NCI-H446 treated with DMSO at 0.1 percent for 48 hours (cell line): ENCODE results near the gene MTF1.

Experiments used
- DNase-seq: peaks from one replicate; lab custom pipeline; 2025; lab: John Stamatoyannopoulos, UW

MTF1 gene

DNA sequence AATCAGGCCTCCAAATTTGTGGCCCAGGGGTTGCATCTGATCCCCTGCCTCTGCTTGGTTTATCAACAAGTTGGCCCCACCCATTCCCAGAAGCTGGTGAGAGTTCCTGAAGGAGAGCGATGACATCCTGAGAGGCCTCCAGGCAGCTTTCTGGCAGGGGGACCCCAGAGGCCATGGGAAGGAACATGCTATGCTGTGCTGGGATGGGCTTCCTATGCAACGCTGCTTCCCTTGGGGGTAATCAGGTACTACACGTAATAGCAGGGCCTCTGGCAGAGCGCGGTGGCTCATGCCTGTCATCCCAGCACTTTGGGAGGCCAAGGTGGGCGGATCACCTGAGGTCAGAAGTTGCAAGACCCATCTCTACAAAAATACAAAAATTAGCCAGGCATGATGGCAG is 8.4 kb upstream of the MTF1 start:
- DNase-seq: no peak

DNA sequence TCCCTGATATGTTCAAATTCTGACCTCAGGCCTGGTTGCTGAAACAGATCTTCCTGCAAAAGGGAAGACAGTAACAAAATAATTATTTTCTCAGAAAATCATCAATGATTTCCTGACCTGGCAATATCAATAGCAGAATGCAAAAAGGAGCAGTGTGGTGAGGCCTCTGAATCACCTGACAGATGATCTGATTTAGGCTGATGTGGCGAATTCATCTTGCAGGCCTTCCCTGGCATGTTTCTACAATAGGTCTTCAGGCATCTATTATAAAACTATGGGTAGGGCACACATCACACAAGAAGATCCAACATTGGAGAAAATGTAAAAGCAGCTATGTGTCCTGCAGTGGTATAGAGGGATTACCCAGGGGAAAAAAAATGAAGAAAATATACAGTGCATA is 7.1 kb upstream of the MTF1 start:
- DNase-seq: no peak

DNA sequence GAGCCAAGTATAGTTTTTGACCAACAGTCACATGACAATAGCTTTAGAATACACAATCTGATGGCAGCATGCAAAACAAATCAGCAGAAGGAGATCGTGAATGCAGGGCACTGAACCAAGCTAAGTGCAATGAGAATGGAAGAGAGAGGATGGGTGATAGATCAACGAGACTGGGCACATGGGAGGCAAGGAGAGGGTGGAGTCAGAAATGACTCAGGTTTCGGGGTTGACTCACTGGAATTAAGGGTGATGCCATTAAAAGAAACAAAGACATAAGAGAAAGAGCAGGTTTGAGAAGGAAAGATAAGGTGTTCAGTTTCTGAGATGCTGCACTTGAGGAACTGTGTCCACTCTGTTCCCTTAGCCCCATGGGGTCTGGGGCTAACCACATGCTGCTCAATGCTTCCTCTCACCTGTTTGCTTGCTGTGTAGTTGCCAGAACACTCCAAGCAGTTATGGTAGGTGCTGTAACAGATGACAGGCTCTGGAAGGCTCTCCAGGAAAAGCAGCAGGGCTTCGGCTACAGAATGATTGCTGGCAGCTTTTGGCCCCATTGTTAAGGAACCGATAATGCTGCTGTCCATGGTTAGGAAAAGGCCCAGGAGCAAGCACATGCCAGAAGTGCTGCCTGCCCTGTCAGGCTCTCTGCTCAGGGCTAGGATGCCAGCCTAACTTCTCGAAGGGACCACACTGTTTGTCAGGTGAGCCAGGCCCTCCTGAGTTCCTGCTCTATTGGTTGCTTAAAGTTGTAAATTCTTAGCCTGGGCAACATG is 6.1 kb upstream of the MTF1 start:
- DNase-seq: no peak

DNA sequence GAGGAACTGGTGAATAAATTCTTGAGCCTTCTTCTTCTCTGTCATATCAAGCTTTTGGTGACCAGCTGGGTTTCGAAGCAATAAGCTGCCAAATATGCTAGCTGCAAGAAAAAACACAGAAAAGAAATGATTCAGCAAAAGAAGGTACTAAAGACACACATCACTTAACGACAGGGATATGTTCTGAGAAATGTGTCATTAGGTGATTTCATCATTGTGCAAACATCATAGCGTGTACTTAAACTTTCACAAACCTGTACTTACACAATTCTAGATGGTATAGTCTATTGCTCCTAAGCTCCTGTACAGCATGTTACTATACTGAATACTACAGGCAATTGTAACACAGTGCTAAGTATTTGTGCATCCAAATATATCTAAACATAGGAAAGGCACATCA is 2.9 kb upstream of the MTF1 start:
- no peak for DNase-seq

DNA sequence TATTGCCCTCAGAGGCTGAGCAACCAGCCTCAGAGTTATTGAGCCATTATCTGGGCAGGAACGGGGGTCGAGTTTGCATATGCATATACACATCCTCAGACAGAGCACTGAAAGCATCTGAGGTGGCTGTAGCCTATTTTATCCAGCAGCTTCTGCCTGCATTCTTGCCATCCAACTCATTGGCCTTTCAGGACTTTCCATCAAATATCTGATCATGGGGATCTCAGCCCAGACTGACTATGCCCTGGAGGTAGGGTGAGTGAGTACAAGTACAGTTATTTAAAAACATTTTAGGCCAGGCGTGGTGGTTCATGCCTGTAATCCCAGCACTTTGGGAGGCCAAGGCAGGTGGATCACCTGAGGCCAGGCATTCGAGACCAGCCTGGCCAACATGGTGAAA is 1.8 kb upstream of the MTF1 start:
- no peak for DNase-seq

DNA sequence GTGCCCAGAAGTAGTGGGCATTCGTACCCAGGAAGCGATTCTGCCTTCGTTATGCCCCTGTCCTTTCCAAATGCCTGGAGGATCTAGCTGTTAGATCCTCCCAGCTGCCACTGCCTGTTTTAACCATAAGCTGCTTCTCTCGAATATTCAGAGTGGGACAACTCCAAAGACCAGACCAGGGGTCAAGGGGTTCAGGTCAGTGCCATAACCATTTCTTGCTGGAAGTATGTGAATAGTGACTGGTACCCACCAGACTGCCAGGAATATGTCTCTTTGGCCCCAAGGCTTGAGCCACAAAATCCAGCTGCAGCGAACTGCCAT is 914 bp upstream of the MTF1 start:
- DNase-seq: no peak

DNA sequence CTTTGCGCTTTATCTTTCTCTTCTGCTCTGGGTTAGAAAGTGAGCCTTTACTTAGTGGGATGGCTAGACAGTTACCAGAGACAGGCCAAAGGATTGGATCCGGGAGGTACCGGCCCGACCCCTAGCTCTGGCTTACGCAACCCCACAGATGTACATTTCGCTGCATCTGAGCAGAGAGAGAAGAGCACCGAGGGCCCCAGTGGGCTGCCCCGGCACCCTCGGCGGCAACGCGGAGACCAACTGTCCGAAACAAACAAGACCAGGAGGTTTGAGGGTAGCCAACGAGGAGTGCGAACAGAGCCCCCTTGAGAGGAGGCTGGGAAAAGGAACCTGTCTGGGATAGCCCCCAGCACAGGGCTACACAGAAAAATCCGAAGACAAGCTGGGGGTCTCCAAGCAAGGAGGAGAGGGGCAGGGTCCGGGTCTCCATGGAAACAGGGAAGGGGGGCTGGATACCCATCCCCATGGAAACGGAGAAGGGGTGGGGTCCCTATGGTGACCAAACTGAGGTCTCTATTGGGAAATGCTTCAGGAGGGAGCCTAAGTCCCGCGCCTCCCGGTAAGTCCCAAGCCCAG is 373 bp downstream of the MTF1 start:
- DNase-seq: no peak

DNA sequence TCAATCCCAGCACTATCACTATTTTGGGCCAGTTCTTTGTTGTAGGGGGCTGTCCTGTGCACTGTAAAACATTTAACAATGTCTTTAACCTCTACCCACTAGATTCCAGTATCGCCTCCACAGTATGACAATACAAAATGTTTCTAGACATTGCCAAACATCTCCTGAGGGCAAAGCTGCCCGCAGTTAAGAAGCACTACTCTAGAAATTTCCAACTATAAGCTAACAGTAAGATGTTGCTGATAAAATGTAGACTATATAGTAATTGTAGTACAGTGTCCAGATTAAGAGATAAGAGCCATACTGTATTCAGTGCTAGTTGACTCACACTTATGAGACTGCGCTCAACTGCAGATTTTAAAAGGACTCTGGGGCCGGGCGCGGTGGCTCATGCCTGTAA is 5.0 kb downstream of the MTF1 start:
- DNase-seq: no peak

- no peak for DNase-seq
These were observed 6.2 kb downstream of the MTF1 start for GRCh38 chr1:37853157-37853556.

GRCh38 chr1:37851782-37852210 is 7.6 kb downstream of the MTF1 start:
- DNase-seq: no peak

DNA sequence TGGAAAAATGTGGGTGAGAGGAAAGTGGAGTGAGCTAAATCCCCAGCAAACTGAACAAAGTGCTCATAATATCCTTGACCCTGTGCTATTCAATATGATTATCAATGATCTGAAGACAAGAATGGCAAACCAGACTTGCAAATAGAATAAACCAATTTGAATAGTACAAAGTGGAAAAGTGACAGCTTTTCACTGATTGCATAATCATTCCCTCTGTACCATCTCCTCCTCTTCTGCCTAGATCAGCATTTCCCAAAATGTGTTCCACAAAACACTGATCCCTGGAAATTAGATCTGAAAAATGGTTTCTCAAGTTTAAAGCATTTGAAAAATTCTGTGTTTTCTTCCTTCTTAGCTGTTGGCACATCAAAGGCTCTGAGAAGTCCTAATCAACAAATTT is 8.1 kb downstream of the MTF1 start:
- DNase-seq: no peak

GRCh38 chr1:37850352-37850955 is 8.9 kb downstream of the MTF1 start:
- no peak for DNase-seq

DNA sequence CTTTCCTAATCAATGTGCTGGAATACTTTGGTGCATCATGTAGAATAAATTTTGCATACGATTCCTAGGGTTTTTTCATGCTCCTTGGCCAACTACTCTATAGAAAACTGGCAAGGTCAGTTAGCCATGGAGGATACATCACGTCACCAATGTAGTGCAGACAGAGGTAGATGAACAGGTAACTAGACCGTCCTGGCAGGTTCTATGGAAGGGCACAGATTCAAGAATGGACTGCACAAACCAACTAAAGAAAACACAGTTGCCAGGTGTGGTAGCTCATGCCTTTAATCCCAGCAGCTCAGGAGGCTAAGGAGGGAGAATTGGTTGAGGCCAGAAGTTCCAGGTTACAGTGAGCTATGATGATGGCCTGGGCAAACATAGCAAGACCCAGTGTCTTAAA is 9.9 kb downstream of the MTF1 start:
- DNase-seq: no peak

DNA sequence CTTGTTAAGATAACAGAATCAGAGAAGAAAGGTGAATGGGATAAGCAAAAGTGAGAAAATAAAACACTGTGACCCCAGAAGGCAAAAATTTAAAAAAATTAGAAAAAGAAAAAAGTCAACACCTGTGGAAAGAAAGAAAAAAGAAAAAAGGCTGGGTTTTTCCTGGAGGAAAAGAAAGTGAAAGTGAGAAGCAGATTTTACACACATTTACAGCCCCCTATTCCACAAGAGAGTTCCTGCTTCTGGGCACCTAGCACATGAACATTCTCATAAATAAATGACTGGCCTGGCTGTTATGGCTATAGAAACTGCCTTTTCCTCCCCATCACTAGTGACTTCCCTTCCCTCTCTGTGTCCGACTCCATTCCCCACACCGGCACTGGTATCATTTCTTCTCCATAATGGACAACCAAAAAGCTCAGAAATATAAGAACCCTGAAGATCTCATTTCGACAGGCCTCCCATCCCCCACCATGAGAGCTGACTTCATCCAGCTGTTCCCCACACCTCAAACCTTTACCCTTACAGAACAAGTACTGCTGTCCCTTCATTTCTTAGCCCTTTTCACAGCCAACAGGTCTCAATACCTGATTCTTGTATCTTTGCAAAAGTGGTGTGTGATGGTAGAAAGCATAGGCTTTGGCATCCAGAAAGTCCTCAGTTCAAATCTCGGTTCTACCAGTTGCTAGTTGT is 12.6 kb downstream of the MTF1 start:
- no peak for DNase-seq

GRCh38 chr1:37845786-37846185 is 13.6 kb downstream of the MTF1 start:
- no peak for DNase-seq

DNA sequence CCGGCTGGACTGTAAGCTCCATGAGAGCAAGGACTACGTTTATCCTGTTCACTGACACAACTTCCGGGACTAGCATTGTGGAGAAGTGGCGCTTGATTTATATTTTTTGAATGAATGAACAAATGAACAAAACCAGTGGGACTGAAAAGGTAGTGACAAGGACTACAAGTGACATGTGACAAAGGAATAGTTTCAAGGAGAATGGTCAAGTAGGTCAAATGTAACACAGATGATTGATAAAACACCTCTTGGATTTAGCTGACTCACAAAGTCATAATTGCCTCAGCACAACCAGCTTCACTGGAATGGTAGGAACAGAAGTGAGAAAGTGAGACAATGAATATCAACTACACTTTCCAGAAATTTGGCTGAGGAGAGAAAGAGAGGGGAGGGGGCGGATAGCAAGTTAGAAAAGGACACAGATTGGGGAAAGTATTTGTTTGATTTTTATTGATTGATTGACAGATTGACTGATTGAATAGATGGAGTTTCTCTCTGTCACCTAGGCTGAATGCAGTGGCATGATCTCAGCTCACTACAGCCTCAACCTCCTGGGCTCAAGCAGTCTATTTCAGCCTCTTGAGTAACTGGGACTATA is 14.2 kb downstream of the MTF1 start:
- DNase-seq: no peak

GRCh38 chr1:37844536-37844935 is 14.9 kb downstream of the MTF1 start:
- DNase-seq: no peak

- DNase-seq: no peak
These were observed 17.7 kb downstream of the MTF1 start for GRCh38 chr1:37841652-37842051.

GRCh38 chr1:37840711-37841110 is 18.7 kb downstream of the MTF1 start:
- DNase-seq: no peak

- no peak for DNase-seq
These were observed 19.7 kb downstream of the MTF1 start for GRCh38 chr1:37839676-37840075.

DNA sequence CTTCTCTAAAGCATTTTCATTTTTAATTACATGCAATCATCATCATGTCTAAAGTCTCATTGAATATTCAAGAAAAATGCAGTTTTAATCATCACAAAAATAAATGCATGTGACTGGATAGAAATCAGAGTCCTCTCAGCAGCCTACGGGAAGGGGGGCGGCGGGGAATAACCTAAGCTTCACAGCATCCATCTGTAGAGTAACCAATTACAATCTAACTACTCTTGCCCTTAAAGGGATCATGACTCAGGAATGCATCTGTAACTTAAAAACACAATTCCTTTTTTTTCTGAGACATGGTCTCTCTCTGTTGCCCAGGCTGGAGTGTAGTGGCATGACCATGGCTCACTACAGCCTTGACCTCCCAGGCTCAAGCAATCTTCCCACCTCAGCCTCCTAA is 22.6 kb downstream of the MTF1 start:
- no peak for DNase-seq

GRCh38 chr1:37831809-37832208 is 27.6 kb downstream of the MTF1 start:
- DNase-seq: no peak

GRCh38 chr1:37831109-37831508 is 28.3 kb downstream of the MTF1 start:
- DNase-seq: no peak
